Measurements from ENCODE around the gene GAL3ST2.

The GAL3ST2 gene

GRCh38 chr2:241851325-241852115, 74.9 kb downstream of the GAL3ST2 start:
- no peak for DNase-seq (ENCODE audit: low read depth)
- no peak for TF ChIP-seq CTCF (IDR thresholded peaks at IDR 0.05; ENCODE audit: insufficient read depth, low read depth, low read length, missing control alignments)
- no peak overlapping the region for H3K4me3 ChIP-seq (ENCODE audit: low read length)

- no peak for DNase-seq (ENCODE audit: low read depth)
- no peak overlapping the region for H3K4me3 ChIP-seq (ENCODE audit: low read length)
- no peak for TF ChIP-seq CTCF (IDR thresholded peaks at IDR 0.05; ENCODE audit: insufficient read depth, low read depth, low read length, missing control alignments)
Measured at GRCh38 chr2:241852116-241852980, 75.7 kb downstream of the GAL3ST2 start.

- no peak for DNase-seq (ENCODE audit: low read depth)
- no peak overlapping the region for H3K4me3 ChIP-seq (ENCODE audit: low read length)
- no peak for TF ChIP-seq CTCF (IDR thresholded peaks at IDR 0.05; ENCODE audit: insufficient read depth, low read depth, low read length, missing control alignments)
Measured at GRCh38 chr2:241852981-241853631, 76.5 kb downstream of the GAL3ST2 start.

Data from epithelial cell of esophagus (primary cell).